ENCODE data around the gene ZSWIM4.
"Not testable (repeated sequence)": the region's sequence is repeated elsewhere in the genome, so short reads cannot be mapped to it uniquely, and the experiment has no call there.

ZSWIM4 gene

GRCh38 chr19:13778847-13779246 is 16.4 kb upstream of the ZSWIM4 start:
- no peak for DNase-seq

- not testable (repeated sequence) for DNase-seq
These were observed 15.4 kb upstream of the ZSWIM4 start for GRCh38 chr19:13779794-13780193.

- DNase-seq = no peak
These were observed 13.7 kb upstream of the ZSWIM4 start for GRCh38 chr19:13781547-13781946.

GRCh38 chr19:13782537-13782936 is 12.7 kb upstream of the ZSWIM4 start:
- no peak for DNase-seq

- no peak for DNase-seq
These were observed 11.4 kb upstream of the ZSWIM4 start for GRCh38 chr19:13783565-13784500.

GRCh38 chr19:13784731-13785452 is 10.4 kb upstream of the ZSWIM4 start:
- peak; percentile 70 for DNase-seq

GRCh38 chr19:13788991-13789390 is 6.3 kb upstream of the ZSWIM4 start:
- DNase-seq = peak; percentile 19

GRCh38 chr19:13790354-13790753 is 4.9 kb upstream of the ZSWIM4 start:
- DNase-seq = no peak

GRCh38 chr19:13793317-13793716 is 1.9 kb upstream of the ZSWIM4 start:
- DNase-seq = not testable (repeated sequence)

GRCh38 chr19:13794398-13794756 is 866 bp upstream of the ZSWIM4 start:
- DNase-seq = no peak

- no peak for DNase-seq
These were observed 505 bp downstream of the ZSWIM4 start for GRCh38 chr19:13795595-13796300.

- DNase-seq = no peak
These were observed 1.2 kb downstream of the ZSWIM4 start for GRCh38 chr19:13796301-13797057.

GRCh38 chr19:13797058-13797440 is 1.8 kb downstream of the ZSWIM4 start:
- DNase-seq = no peak

- no peak for DNase-seq
These were observed 2.6 kb downstream of the ZSWIM4 start for GRCh38 chr19:13797870-13798269.

- no peak for DNase-seq
These were observed 4.4 kb downstream of the ZSWIM4 start for GRCh38 chr19:13799669-13800068.

- no peak for DNase-seq
These were observed 7.8 kb downstream of the ZSWIM4 start for GRCh38 chr19:13803038-13803437.

GRCh38 chr19:13804830-13805683 is 9.8 kb downstream of the ZSWIM4 start:
- DNase-seq = no peak

GRCh38 chr19:13806728-13807127 is 11.5 kb downstream of the ZSWIM4 start:
- DNase-seq = no peak

GRCh38 chr19:13807421-13808021 is 12.3 kb downstream of the ZSWIM4 start:
- DNase-seq = no peak

- DNase-seq = no peak
These were observed 13.6 kb downstream of the ZSWIM4 start for GRCh38 chr19:13808856-13809255.

- DNase-seq = no peak
These were observed 17.3 kb downstream of the ZSWIM4 start for GRCh38 chr19:13812544-13812943.
